Esophagus muscularis mucosa (tissue), 4 donors: ENCODE measurements around the gene CHAT.

Experiments
- CTCF ChIP-seq, 3 experiments: fragments of 200-600 bp in 2 of 3; fragments of 450-650 bp in 1 of 3; sonication (generic) in 2 of 3; IDR thresholded peaks; one replicate each; pipeline ENCODE4 v1.5.1; 2017 to 2019; ENCODE audit warnings: antibody characterized with exemption in 3 of 3, mild to moderate bottlenecking in 2 of 3, moderate library complexity in 1 of 3
- EP300 ChIP-seq: sonication (generic); formaldehyde crosslinking; IDR thresholded peaks from one replicate; pipeline ENCODE4 v1.6.1; 2017; ENCODE audit warnings: antibody characterized with exemption
- POLR2A ChIP-seq: fragments of 450-650 bp; IDR thresholded peaks from one replicate; pipeline ENCODE4 v1.6.1; 2017; ENCODE audit warnings: antibody characterized with exemption, moderate library complexity, mild to moderate bottlenecking, low read depth
- POLR2AphosphoS5 ChIP-seq, 2 donors: sonication (generic); formaldehyde crosslinking; IDR thresholded peaks; one replicate each; pipeline ENCODE4 v1.6.1; 2017; ENCODE audit warnings: antibody characterized with exemption in 2 of 2

DNA sequence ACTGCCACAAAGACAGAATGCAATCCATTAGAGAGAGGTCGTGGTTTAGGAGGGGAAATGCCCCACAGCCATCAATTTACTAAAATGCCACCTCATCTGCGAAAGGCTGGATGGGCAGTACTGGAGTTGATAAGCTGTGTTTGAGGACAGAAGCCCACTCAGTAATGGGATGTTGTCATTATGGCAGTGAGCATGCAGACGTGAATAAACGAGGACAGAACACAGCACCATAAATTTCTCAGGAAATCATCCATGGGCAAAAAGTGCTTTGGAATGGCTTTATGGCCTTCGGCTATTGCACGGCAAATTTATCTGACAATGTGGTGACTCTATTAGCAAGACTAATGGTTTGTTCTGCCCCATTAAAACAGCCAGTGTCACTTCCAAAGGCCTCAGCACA lies 49.8 kb downstream of the CHAT start:
- TF ChIP-seq POLR2A (no peak), CTCF (IDR thresholded peaks at IDR 0.05) (no peak), POLR2AphosphoS5 (IDR thresholded peaks at IDR 0.05) (no peak), EP300 (no peak)
